OCI-LY7 (cell line): Measurements from ENCODE around the gene GRIA4. TPM values are rescaled to one million over a fixed set of nuclear protein-coding genes. Genes with fewer than 3 reads are reported as not detected.

Source experiments
- BruUV-seq: library from RNA; stranded (reverse); fragments of 400-500 nt; replicated peaks from 2 replicates; lab custom pipeline; 2021; lab: Mats Ljungman, UMichigan
- CTCF ChIA-PET: fragments of 300-600 bp; sonication (Branson Sonifier 250); formaldehyde crosslinking; loops from one replicate; lab custom pipeline; 2022; ENCODE audit warnings: antibody characterized with exemption; ENCODE audit not compliant: unreplicated experiment; lab: Charles Lee
- POLR2A ChIA-PET: fragments of 300-600 bp; sonication (Branson Sonifier 250); formaldehyde crosslinking; loops from one replicate; lab custom pipeline; 2022; ENCODE audit warnings: antibody characterized with exemption; lab: Charles Lee
- DNase-seq: peaks from one replicate; pipeline ENCODE4 v3.0.0-alpha.2; 2015; ENCODE audit warnings: low spot score
- H2AFZ ChIP-seq: fragments of 200-600 bp; sonication (generic), shearing (Covaris generic); 2 replicates; pipeline ENCODE4 v1.6.1; 2014; ENCODE audit warnings: mild to moderate bottlenecking, antibody characterized with exemption, low read length, moderate library complexity
- H3K27ac ChIP-seq: fragments of 200-600 bp; sonication (generic); 2 replicates; pipeline ENCODE4 v1.5.1; 2014; ENCODE audit warnings: mixed run types, low read depth, mild to moderate bottlenecking, moderate library complexity, low read length, inconsistent platforms; ENCODE audit not compliant: poor library complexity, severe bottlenecking
- H3K36me3 ChIP-seq: fragments of 200-600 bp; sonication (generic); 2 replicates; pipeline ENCODE4 v1.6.1; 2014; ENCODE audit warnings: mild to moderate bottlenecking, antibody characterized with exemption, low read length, moderate library complexity, mixed read lengths; ENCODE audit not compliant: insufficient read depth
- H3K4me1 ChIP-seq: fragments of 200-600 bp; sonication (generic); 2 replicates; pipeline ENCODE4 v1.5.1; 2014; ENCODE audit warnings: mild to moderate bottlenecking, low read length; ENCODE audit not compliant: insufficient read depth, poor library complexity, severe bottlenecking
- H3K4me2 ChIP-seq: fragments of 200-600 bp; sonication (generic); 2 replicates; pipeline ENCODE4 v1.6.1; 2014; ENCODE audit warnings: mild to moderate bottlenecking, low read length
- H3K4me3 ChIP-seq: fragments of 200-600 bp; sonication (generic); 2 replicates; pipeline ENCODE4 v1.5.1; 2014; ENCODE audit warnings: mild to moderate bottlenecking, low read depth, low read length; ENCODE audit not compliant: poor library complexity, severe bottlenecking
- H3K79me2 ChIP-seq: fragments of 200-600 bp; sonication (generic); 2 replicates; pipeline ENCODE4 v1.6.1; 2016; ENCODE audit warnings: low read depth, mild to moderate bottlenecking, low read length, moderate library complexity, mixed read lengths; ENCODE audit not compliant: insufficient read depth
- H3K9me2 ChIP-seq: fragments of 200-600 bp; sonication (generic); 2 replicates; pipeline ENCODE4 v1.6.1; 2016; ENCODE audit warnings: mild to moderate bottlenecking, low read length, mixed read lengths; ENCODE audit not compliant: insufficient read depth
- H3K9me3 ChIP-seq: fragments of 200-600 bp; sonication (generic); 2 replicates; pipeline ENCODE4 v1.6.1; 2014; ENCODE audit warnings: mild to moderate bottlenecking, mixed run types, low read length, mixed read lengths
- H4K20me1 ChIP-seq: fragments of 200-600 bp; sonication (generic); 2 replicates; pipeline ENCODE4 v1.6.1; 2014; ENCODE audit warnings: mild to moderate bottlenecking, antibody characterized with exemption, low read length, moderate library complexity, mixed read lengths; ENCODE audit not compliant: insufficient read depth
- CTCF ChIP-seq: fragments of 200-600 bp; sonication (generic); conservative IDR thresholded peaks from 2 replicates; pipeline ENCODE4 v1.5.1; 2014; ENCODE audit warnings: mild to moderate bottlenecking, antibody characterized with exemption, low read length, moderate library complexity, mixed read lengths
- EZH2phosphoT487 ChIP-seq: fragments of 200-600 bp; sonication (generic); IDR thresholded peaks from 2 replicates; pipeline ENCODE4 v1.6.1; 2018; ENCODE audit warnings: low read depth, borderline replicate concordance, mild to moderate bottlenecking, mixed run types, antibody characterized with exemption, low read length, moderate library complexity, mixed read lengths
- intact Hi-C: fragments of 100-400 bp; cut with micrococcal nuclease; formaldehyde crosslinking; loops from one replicate; pipeline ENCODE4 v1.10.0; 2022; ENCODE audit not compliant: unreplicated experiment
- total RNA-seq, 2 experiments: library from RNA; depleted of rRNA in 1 of 2; stranded (reverse); fragments of >200 nt in 1 of 2; shearing (Covaris generic) in 1 of 2; gene quantifications; 2 replicates each; pipeline ENCODE4 v1.2.3, GENCODE V29; 2014 to 2022

Gene GRIA4
- total RNA-seq, 2 experiments from 2014 or later = not detected

GRCh38 chr11:105641433-105641832 is 31.6 kb downstream of the GRIA4 start:
- Histone ChIP-seq H4K20me1 (no peaks in the 10 kb centered on the region), H3K36me3 (no peaks in the 10 kb centered on the region), H2AFZ (no peak overlapping the region), H3K4me1 (no peaks in the 10 kb centered on the region), H3K9me3 (no peaks in the 10 kb centered on the region), H3K4me2 (no peak overlapping the region), H3K4me3 (no peak overlapping the region), H3K9me2 (no peaks in the 10 kb centered on the region), H3K27ac (no peak overlapping the region), H3K79me2 (no peaks in the 10 kb centered on the region)
- no TSS peak for BruUV-seq
- no peak for DNase-seq
- TF ChIP-seq CTCF = no peak
- TF ChIP-seq EZH2phosphoT487 = no peak
- ChIA-PET POLR2A (no interaction called here), CTCF (no interaction called here)
- intact Hi-C loops = loop anchor here (1.0 kb wide), 1 partner anchor 23 kb away; no protein-coding TSS in a partner anchor

- H3K27ac ChIP-seq = no peak overlapping the region
- TF ChIP-seq EZH2phosphoT487 (no peak), CTCF (no peak)
- no peaks in the 10 kb centered on the region for H3K36me3 ChIP-seq
- ChIA-PET POLR2A (interaction anchor here (0.6 kb wide), 1 partner anchor 23 kb away, joined by 3 read pairs; no protein-coding TSS in a partner anchor), CTCF (no interaction called here)
- H3K4me2 ChIP-seq = no peak overlapping the region
- H3K9me3 ChIP-seq = no peaks in the 10 kb centered on the region
- H3K9me2 ChIP-seq = no peaks in the 10 kb centered on the region
- no TSS peak for BruUV-seq
- H4K20me1 ChIP-seq = no peaks in the 10 kb centered on the region
- DNase-seq = no peak
- no peaks in the 10 kb centered on the region for H3K4me1 ChIP-seq
- no peaks in the 10 kb centered on the region for H3K79me2 ChIP-seq
- no peak overlapping the region for H2AFZ ChIP-seq
- H3K4me3 ChIP-seq = no peak overlapping the region
- intact Hi-C loops = no loop called here
Observed at GRCh38 chr11:105642870-105643269, 33.0 kb downstream of the GRIA4 start.

GRCh38 chr11:105644839-105645573 is 35.1 kb downstream of the GRIA4 start:
- CTCF ChIA-PET = no interaction called here
- Histone ChIP-seq H3K4me1 (no peaks in the 10 kb centered on the region), H4K20me1 (no peaks in the 10 kb centered on the region), H2AFZ (no peak overlapping the region), H3K4me2 (no peak overlapping the region), H3K79me2 (no peaks in the 10 kb centered on the region), H3K36me3 (no peaks in the 10 kb centered on the region), H3K9me3 (no peaks in the 10 kb centered on the region), H3K4me3 (no peak overlapping the region), H3K27ac (no peak overlapping the region), H3K9me2 (no peaks in the 10 kb centered on the region)
- TF ChIP-seq CTCF = no peak
- no peak for TF ChIP-seq EZH2phosphoT487
- POLR2A ChIA-PET = interaction anchor here (0.6 kb wide), 1 partner anchor 846 kb away, joined by 3 read pairs; no protein-coding TSS in a partner anchor
- DNase-seq = no peak
- intact Hi-C loops = no loop called here
- BruUV-seq = no TSS peak
